GM12878 (cell line): Measurements from ENCODE around the gene ITGB3BP. TPM values are rescaled to one million over a fixed set of nuclear protein-coding genes. Genes with fewer than 3 reads are reported as not detected.

Experiments used
- ATAC-seq: fragments of 200-7000 bp; cut with Tn5 transposase; 3 replicates; pipeline ENCODE4 v1.9.1; 2020; ENCODE audit warnings: mild to moderate bottlenecking, moderate library complexity
- BruUV-seq: library from RNA; stranded (reverse); fragments of 400-500 nt; replicated peaks from 2 replicates; lab custom pipeline; 2021; lab: Mats Ljungman, UMichigan
- CTCF ChIA-PET: fragments of 300-600 bp; sonication (Branson Sonifier 250); formaldehyde crosslinking; extraction: SDS; loops from one replicate; lab custom pipeline; 2021; ENCODE audit warnings: inconsistent platforms; lab: Yijun Ruan, JAX
- POLR2A ChIA-PET: fragments of 350-600 bp; formaldehyde crosslinking; extraction: SDS; loops from one replicate; lab custom pipeline; 2021; ENCODE audit warnings: inconsistent platforms; lab: Charles Lee
- RAD21 ChIA-PET: fragments of 300-600 bp; sonication (Branson Sonifier 250); formaldehyde crosslinking; loops from one replicate; lab custom pipeline; 2023; ENCODE audit warnings: antibody characterized with exemption; ENCODE audit not compliant: unreplicated experiment; lab: Charles Lee
- SMC1A ChIA-PET: fragments of 300-600 bp; sonication (Branson Sonifier 250); formaldehyde crosslinking; loops from one replicate; lab custom pipeline; 2023; ENCODE audit not compliant: unreplicated experiment, uncharacterized antibody; lab: Charles Lee
- DNase-seq: peaks from one replicate; pipeline ENCODE4 v3.0.0-alpha.2; 2011; ENCODE audit warnings: low read depth, low spot score
- FAIRE-seq: peaks from 3 replicates; lab custom pipeline; 2011; peaks lifted over from hg19 to GRCh38; lab: Jason Lieb, UNC
- H2AFZ ChIP-seq: 2 replicates; pipeline ENCODE4 v1.6.0; 2011; ENCODE audit warnings: low read depth, low read length, control low read depth; ENCODE audit not compliant: control insufficient read depth
- H3K27ac ChIP-seq: 2 replicates; pipeline ENCODE4 v1.5.1; 2011; ENCODE audit warnings: control low read depth; ENCODE audit not compliant: control insufficient read depth, insufficient read depth
- H3K27me3 ChIP-seq, 2 experiments: replicated peaks in 1 of 2; 2 replicates each; pipeline versions ENCODE4 v1.6.0 to v1.6.1; 2011; ENCODE audit warnings: low read length in 1 of 2; ENCODE audit not compliant: control insufficient read depth in 2 of 2, insufficient read depth in 2 of 2
- H3K36me3 ChIP-seq, 2 experiments: 2 replicates each; pipeline ENCODE4 v1.5.1; 2011; ENCODE audit warnings: low read length in 1 of 2; ENCODE audit not compliant: control insufficient read depth in 2 of 2, insufficient read depth in 2 of 2
- H3K4me1 ChIP-seq: 2 replicates; pipeline ENCODE4 v1.6.1; 2011; ENCODE audit warnings: mild to moderate bottlenecking, low read length, moderate library complexity, mixed read lengths; ENCODE audit not compliant: control insufficient read depth, insufficient read depth
- H3K4me2 ChIP-seq: 2 replicates; pipeline ENCODE4 v1.6.0; 2011; ENCODE audit warnings: control low read depth; ENCODE audit not compliant: control insufficient read depth, insufficient read depth
- H3K4me3 ChIP-seq: fragments of 200-600 bp; sonication (generic); 2 replicates; pipeline ENCODE4 v1.5.1; 2016
- H3K79me2 ChIP-seq: 2 replicates; pipeline ENCODE4 v1.6.0; 2011; ENCODE audit warnings: low read length; ENCODE audit not compliant: control insufficient read depth, insufficient read depth
- H3K9ac ChIP-seq: 2 replicates; pipeline ENCODE4 v1.8.0; 2011; ENCODE audit warnings: low read length, control low read depth, mixed read lengths; ENCODE audit not compliant: control insufficient read depth, insufficient read depth
- H3K9me3 ChIP-seq: replicated peaks from 3 replicates; pipeline ENCODE4 v1.5.1; 2011; ENCODE audit warnings: mild to moderate bottlenecking, low read length; ENCODE audit not compliant: control insufficient read depth, insufficient read depth
- H4K20me1 ChIP-seq: 2 replicates; pipeline ENCODE4 v1.6.0; 2011; ENCODE audit not compliant: control insufficient read depth, insufficient read depth
- BCL11A ChIP-seq: IDR thresholded peaks from 2 replicates; pipeline ENCODE4 v1.6.1; 2011; ENCODE audit warnings: low read depth, low read length
- BMI1 ChIP-seq: fragments of 450-650 bp; IDR thresholded peaks from 2 replicates; pipeline ENCODE4 v1.6.1; 2016; ENCODE audit warnings: mild to moderate bottlenecking, moderate library complexity, borderline replicate concordance
- CBX5 ChIP-seq: sonication (generic); IDR thresholded peaks from 2 replicates; pipeline ENCODE4 v1.6.1; 2016; ENCODE audit warnings: low read depth, moderate library complexity, mild to moderate bottlenecking, inconsistent platforms
- EED ChIP-seq: sonication (generic); IDR thresholded peaks from 2 replicates; pipeline ENCODE4 v1.6.1; 2016; ENCODE audit warnings: antibody characterized with exemption, low read depth
- ESRRA ChIP-seq: IDR thresholded peaks from 2 replicates; pipeline ENCODE4 v1.6.1; 2012; ENCODE audit warnings: mild to moderate bottlenecking, low read length, improper control_type of control experiment
- HDAC6 ChIP-seq: fragments of 200-600 bp; sonication (generic); IDR thresholded peaks from one replicate; pipeline ENCODE4 v1.8.0; 2017; ENCODE audit warnings: antibody characterized with exemption; ENCODE audit not compliant: unreplicated experiment
- IKZF1 ChIP-seq: fragments of 450-650 bp; conservative IDR thresholded peaks from 2 replicates; pipeline ENCODE4 v1.6.1; 2017; ENCODE audit warnings: antibody characterized with exemption, mild to moderate bottlenecking
- JUNB ChIP-seq: IDR thresholded peaks from 2 replicates; pipeline ENCODE4 v1.6.1; 2016; ENCODE audit warnings: antibody characterized with exemption, mild to moderate bottlenecking
- MTA2 ChIP-seq: fragments of 450-650 bp; IDR thresholded peaks from 2 replicates; pipeline ENCODE4 v1.6.1; 2016; ENCODE audit warnings: low read depth, mild to moderate bottlenecking, moderate library complexity
- NFIC ChIP-seq: IDR thresholded peaks from 2 replicates; pipeline ENCODE4 v1.6.1; 2012; ENCODE audit warnings: low read depth, mild to moderate bottlenecking, inconsistent platforms, low read length, moderate library complexity
- NR2C2 ChIP-seq: IDR thresholded peaks from 2 replicates; pipeline ENCODE4 v1.6.1; 2011; ENCODE audit warnings: borderline replicate concordance, low read depth; ENCODE audit not compliant: control insufficient read depth, insufficient read length
- POLR2A ChIP-seq: IDR thresholded peaks from 2 replicates; pipeline ENCODE4 v1.6.1; 2011; ENCODE audit warnings: low read depth, mild to moderate bottlenecking, low read length
- ZNF217 ChIP-seq: fragments of 450-650 bp; IDR thresholded peaks from 2 replicates; pipeline ENCODE4 v1.6.1; 2017; ENCODE audit warnings: antibody characterized with exemption, mild to moderate bottlenecking
- ZNF24 ChIP-seq: fragments of 450-650 bp; IDR thresholded peaks from 2 replicates; pipeline ENCODE4 v1.6.1; 2017; ENCODE audit warnings: antibody characterized with exemption, mild to moderate bottlenecking
- WGBS: methylation state at CpG from one replicate; pipeline ENCODE4 v1.1.6; 2016; ENCODE audit warnings: low lambda C conversion rate; ENCODE audit not compliant: insufficient replicate concordance, insufficient coverage; ENCODE audit errors: missing lambda C conversion rate; 5-methylcytosine and 5-hydroxymethylcytosine counted together
- in situ Hi-C: fragments of 300-500 bp; cut with MboI; formaldehyde crosslinking; loops from 9 replicates; pipeline ENCODE4 v1.14.3; 2018; ENCODE audit warnings: mixed read lengths
- intact Hi-C: fragments of 100-400 bp; cut with micrococcal nuclease; formaldehyde crosslinking; loops from one replicate; pipeline ENCODE4 v1.14.2; 2022; ENCODE audit not compliant: unreplicated experiment
- polyA plus RNA-seq, 11 experiments: library from polyadenylated mRNA; depleted of rRNA in 4 of 11; unstranded in 6 of 11; stranded (reverse) in 5 of 11; fragments of >200 nt; fragmentation: Nextera tagmentation in 4 of 11; fragmentation: Illumina TruSeq in 1 of 11; extraction: Ambion mirVana in 4 of 11; extraction: Trizol in 1 of 11; gene quantifications; 1 replicate in 1 of 11; 2 replicates in 10 of 11; pipeline versions ENCODE4 v1.2.1 to v1.2.3, GENCODE V29; 2011 to 2016; ENCODE audit warnings: inconsistent platforms in 2 of 11, missing spikeins in 2 of 11, low read depth in 1 of 11
- total RNA-seq, 4 experiments: library from RNA; depleted of rRNA in 3 of 4; stranded (reverse); fragments of >200 nt in 3 of 4; fragmentation: Illumina TruSeq in 1 of 4; extraction: Trizol in 1 of 4; gene quantifications; 2 replicates each; pipeline versions ENCODE4 v1.2.1 to v1.2.3, GENCODE V29; 2013 to 2021
- TF ChIP-seq, protein P1 (sequence below): fragments of 150-350 bp; IDR thresholded peaks from 2 replicates; pipeline ENCODE4 v1.6.1; 2014; ENCODE audit warnings: mild to moderate bottlenecking, low read depth, low read length
- TF ChIP-seq, protein P2 (sequence below): IDR thresholded peaks from 2 replicates; pipeline ENCODE4 v1.6.1; 2011; ENCODE audit warnings: low read depth, low read length, improper control_type of control experiment, borderline replicate concordance
- TF ChIP-seq, protein P3 (sequence below): fragments of 450-650 bp; IDR thresholded peaks from 2 replicates; pipeline ENCODE4 v1.6.1; 2017; ENCODE audit warnings: mild to moderate bottlenecking
- TF ChIP-seq, protein P4 (sequence below): fragments of 450-650 bp; conservative IDR thresholded peaks from 2 replicates; pipeline ENCODE4 v1.6.1; 2017; ENCODE audit warnings: mild to moderate bottlenecking, moderate library complexity

Gene ITGB3BP
- total and polyA plus RNA-seq, 10 of the 15 experiments (the other 5 are each of a cell fraction or from before 2014, with no cell fraction given) = 39.2 to 86.2 (median 61.8) TPM

DNA sequence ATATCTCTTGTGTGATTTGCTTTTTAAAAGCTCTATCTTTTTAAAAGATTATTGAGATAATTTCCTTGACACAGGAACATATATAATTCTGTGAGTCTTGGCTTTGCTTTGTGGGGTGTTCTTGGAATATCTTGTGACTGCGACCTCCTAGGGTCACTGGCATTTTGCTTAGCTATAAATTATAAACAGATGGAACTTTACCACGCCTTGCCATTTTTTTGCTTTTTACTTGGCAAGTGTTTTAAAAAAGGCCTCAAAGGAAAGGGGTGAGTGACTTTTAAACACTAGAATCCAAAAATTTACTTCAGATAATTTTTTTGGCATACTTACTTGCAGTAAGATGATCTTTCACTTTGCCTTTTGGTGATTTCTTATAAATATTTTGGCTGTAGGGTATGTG, 112.0 kb downstream of the ITGB3BP start:
- no peak for TF ChIP-seq MTA2
- TF ChIP-seq, protein P1, sequence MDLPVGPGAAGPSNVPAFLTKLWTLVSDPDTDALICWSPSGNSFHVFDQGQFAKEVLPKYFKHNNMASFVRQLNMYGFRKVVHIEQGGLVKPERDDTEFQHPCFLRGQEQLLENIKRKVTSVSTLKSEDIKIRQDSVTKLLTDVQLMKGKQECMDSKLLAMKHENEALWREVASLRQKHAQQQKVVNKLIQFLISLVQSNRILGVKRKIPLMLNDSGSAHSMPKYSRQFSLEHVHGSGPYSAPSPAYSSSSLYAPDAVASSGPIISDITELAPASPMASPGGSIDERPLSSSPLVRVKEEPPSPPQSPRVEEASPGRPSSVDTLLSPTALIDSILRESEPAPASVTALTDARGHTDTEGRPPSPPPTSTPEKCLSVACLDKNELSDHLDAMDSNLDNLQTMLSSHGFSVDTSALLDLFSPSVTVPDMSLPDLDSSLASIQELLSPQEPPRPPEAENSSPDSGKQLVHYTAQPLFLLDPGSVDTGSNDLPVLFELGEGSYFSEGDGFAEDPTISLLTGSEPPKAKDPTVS = no peak
- no peak for TF ChIP-seq BCL11A
- no peak for TF ChIP-seq JUNB
- TF ChIP-seq IKZF1 = no peak
- TF ChIP-seq, protein P2, sequence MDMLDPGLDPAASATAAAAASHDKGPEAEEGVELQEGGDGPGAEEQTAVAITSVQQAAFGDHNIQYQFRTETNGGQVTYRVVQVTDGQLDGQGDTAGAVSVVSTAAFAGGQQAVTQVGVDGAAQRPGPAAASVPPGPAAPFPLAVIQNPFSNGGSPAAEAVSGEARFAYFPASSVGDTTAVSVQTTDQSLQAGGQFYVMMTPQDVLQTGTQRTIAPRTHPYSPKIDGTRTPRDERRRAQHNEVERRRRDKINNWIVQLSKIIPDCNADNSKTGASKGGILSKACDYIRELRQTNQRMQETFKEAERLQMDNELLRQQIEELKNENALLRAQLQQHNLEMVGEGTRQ = no peak
- no peak for TF ChIP-seq ZNF217
- TF ChIP-seq ZNF24 = no peak
- TF ChIP-seq, protein P3, sequence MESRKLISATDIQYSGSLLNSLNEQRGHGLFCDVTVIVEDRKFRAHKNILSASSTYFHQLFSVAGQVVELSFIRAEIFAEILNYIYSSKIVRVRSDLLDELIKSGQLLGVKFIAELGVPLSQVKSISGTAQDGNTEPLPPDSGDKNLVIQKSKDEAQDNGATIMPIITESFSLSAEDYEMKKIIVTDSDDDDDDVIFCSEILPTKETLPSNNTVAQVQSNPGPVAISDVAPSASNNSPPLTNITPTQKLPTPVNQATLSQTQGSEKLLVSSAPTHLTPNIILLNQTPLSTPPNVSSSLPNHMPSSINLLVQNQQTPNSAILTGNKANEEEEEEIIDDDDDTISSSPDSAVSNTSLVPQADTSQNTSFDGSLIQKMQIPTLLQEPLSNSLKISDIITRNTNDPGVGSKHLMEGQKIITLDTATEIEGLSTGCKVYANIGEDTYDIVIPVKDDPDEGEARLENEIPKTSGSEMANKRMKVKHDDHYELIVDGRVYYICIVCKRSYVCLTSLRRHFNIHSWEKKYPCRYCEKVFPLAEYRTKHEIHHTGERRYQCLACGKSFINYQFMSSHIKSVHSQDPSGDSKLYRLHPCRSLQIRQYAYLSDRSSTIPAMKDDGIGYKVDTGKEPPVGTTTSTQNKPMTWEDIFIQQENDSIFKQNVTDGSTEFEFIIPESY = no peak
- no peak for TF ChIP-seq EED
- no peak for TF ChIP-seq POLR2A
- TF ChIP-seq, protein P4, sequence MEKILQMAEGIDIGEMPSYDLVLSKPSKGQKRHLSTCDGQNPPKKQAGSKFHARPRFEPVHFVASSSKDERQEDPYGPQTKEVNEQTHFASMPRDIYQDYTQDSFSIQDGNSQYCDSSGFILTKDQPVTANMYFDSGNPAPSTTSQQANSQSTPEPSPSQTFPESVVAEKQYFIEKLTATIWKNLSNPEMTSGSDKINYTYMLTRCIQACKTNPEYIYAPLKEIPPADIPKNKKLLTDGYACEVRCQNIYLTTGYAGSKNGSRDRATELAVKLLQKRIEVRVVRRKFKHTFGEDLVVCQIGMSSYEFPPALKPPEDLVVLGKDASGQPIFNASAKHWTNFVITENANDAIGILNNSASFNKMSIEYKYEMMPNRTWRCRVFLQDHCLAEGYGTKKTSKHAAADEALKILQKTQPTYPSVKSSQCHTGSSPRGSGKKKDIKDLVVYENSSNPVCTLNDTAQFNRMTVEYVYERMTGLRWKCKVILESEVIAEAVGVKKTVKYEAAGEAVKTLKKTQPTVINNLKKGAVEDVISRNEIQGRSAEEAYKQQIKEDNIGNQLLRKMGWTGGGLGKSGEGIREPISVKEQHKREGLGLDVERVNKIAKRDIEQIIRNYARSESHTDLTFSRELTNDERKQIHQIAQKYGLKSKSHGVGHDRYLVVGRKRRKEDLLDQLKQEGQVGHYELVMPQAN = no peak
- no peak for TF ChIP-seq ESRRA
- no peak for TF ChIP-seq HDAC6
- no peak for TF ChIP-seq CBX5
- TF ChIP-seq NFIC = no peak
- no peak for TF ChIP-seq BMI1
- no peak for TF ChIP-seq NR2C2
- RAD21 ChIA-PET = no interaction called here
- Histone ChIP-seq H4K20me1 (no peaks in the 10 kb centered on the region), H3K4me1 (no peaks in the 10 kb centered on the region), H3K36me3 (no peaks in the 10 kb centered on the region; a peak in 3 of 4 replicates), H3K79me2 (no peaks in the 10 kb centered on the region), H3K4me3 (no peak overlapping the region), H3K27me3 (no peaks in the 10 kb centered on the region), H3K9me3 (no peaks in the 10 kb centered on the region), H2AFZ (no peak overlapping the region), H3K9ac (no peak overlapping the region), H3K27ac (no peak overlapping the region), H3K4me2 (no peak overlapping the region)
- SMC1A ChIA-PET = interaction anchor here (0.8 to 4.6 kb wide), 2 partner anchors 8 to 461 kb away, joined by 5 to 28 read pairs; no protein-coding TSS in a partner anchor
- ATAC-seq (no peak), FAIRE-seq (no peak), DNase-seq (no peak)
- POLR2A ChIA-PET = no interaction called here
- CTCF ChIA-PET = interaction anchor here (1.0 to 1.3 kb wide), 2 partner anchors 65 to 84 kb away, joined by 3 read pairs; no protein-coding TSS in a partner anchor
- WGBS = 93% methylated on average over 2 of the region's 2 CpGs
- in situ Hi-C loops (no loop called here), intact Hi-C loops (no loop called here)
- no TSS peak for BruUV-seq
